Aortic smooth muscle cell (primary cell): Measurements from ENCODE around the gene THOC5. TPM values are rescaled to one million over a fixed set of nuclear protein-coding genes. Genes with fewer than 3 reads are reported as not detected.

Source experiments
- total RNA-seq: library from RNA; depleted of rRNA; stranded (reverse); fragments of >200 nt; gene quantifications from 2 replicates; pipeline ENCODE4 v1.2.3, GENCODE V29; 2014

THOC5 gene
- 29.0 and 37.3 TPM in 2 replicates for total RNA-seq

GRCh38 chr22:29553351-29554224 lies at the start of gene THOC5:
TSS of gene THOC5 (minus strand) at chr22:29553757. CDS start at chr22:29549147, 4,610 bp downstream.

GRCh38 chr22:29479417-29480261 lies 73.9 kb downstream of the THOC5 start, which contains the start of gene NEFH:
TSS of gene NEFH (plus strand) at chr22:29480218. CDS start at chr22:29480263, 45 bp downstream.

Other genes with a start within 250 kb of the THOC5 start
- 10.1 and 10.8 TPM in 2 replicates for gene GAS2L1, start 247.1 kb downstream of the THOC5 start, total RNA-seq
- 0.25 TPM in 1 of 2 replicates, not detected in the other for gene RASL10A, start 238.1 kb downstream of the THOC5 start, total RNA-seq
- 64.5 and 79.1 TPM in 2 replicates for gene AP1B1, start 165.2 kb downstream of the THOC5 start, total RNA-seq
- gene RFPL1, start 115.2 kb downstream of the THOC5 start, total RNA-seq = not detected in 2 replicates
- gene NEFH, start 73.5 kb downstream of the THOC5 start, total RNA-seq = 0.25 and 0.26 TPM in 2 replicates
- 36.3 and 41.3 TPM in 2 replicates for gene NIPSNAP1, start 27.4 kb upstream of the THOC5 start, total RNA-seq
- 65.0 and 66.1 TPM in 2 replicates for gene NF2, start 49.9 kb upstream of the THOC5 start, total RNA-seq
- gene CABP7, start 166.2 kb upstream of the THOC5 start, total RNA-seq = under 0.01 TPM in 1 of 2 replicates, not detected in the other
- 19.2 and 19.4 TPM in 2 replicates for gene ZMAT5, start 213.2 kb upstream of the THOC5 start, total RNA-seq
- 94.3 and 94.6 TPM in 2 replicates for gene UQCR10, start 213.6 kb upstream of the THOC5 start, total RNA-seq